SU-DHL-6 (cell line): ENCODE data around the gene KRT31.

Experiments
- EZH2phosphoT487 ChIP-seq: fragments of 200-600 bp; sonication (generic), shearing (Covaris generic); conservative IDR thresholded peaks from 2 replicates; pipeline ENCODE4 v1.6.1; 2018; ENCODE audit warnings: mild to moderate bottlenecking, antibody characterized with exemption, low read length, moderate library complexity, mixed read lengths
- TF ChIP-seq, protein P1 (sequence below): fragments of 200-600 bp; sonication (generic); IDR thresholded peaks from one replicate; pipeline ENCODE4 v1.5.1; 2017; ENCODE audit warnings: antibody characterized with exemption, mild to moderate bottlenecking, low read length, moderate library complexity; ENCODE audit not compliant: insufficient read depth, poor library complexity, severe bottlenecking

DNA sequence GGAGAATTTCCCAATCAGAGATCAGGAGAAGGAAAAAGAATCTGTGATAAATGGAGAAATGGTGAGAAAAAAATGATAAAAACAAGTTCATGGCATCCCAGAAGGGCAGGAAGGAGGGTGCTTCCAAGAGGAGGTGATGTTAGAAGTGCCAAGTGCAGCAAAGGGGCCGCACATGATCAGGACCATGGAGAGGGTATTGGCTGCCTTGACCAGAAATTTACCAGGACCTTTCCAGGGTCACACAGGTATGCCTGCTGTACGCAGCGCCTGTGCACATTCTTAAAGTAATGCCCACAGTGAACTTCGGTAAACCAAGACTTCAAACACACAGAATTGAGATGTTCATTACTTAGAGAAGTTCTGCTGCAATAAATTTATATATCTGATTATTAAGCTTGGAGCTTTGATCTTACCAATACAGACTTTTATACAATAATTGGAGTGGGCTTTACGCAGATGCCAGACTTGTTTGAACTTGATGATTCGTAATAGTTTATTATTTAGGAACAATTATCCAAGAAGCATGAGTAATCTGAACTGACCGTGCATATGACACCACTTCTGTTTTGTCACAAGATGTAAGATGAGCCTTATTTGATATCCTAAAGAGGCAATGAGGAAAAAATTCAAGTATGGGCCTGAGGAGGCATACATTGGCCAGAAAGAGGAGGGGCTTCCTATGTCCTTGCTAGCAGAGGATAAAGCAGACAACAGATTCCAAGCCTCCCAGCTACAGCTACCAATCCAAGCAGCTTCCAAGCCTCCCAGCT, 44.6 kb downstream of the KRT31 start:
- TF ChIP-seq, protein P1, sequence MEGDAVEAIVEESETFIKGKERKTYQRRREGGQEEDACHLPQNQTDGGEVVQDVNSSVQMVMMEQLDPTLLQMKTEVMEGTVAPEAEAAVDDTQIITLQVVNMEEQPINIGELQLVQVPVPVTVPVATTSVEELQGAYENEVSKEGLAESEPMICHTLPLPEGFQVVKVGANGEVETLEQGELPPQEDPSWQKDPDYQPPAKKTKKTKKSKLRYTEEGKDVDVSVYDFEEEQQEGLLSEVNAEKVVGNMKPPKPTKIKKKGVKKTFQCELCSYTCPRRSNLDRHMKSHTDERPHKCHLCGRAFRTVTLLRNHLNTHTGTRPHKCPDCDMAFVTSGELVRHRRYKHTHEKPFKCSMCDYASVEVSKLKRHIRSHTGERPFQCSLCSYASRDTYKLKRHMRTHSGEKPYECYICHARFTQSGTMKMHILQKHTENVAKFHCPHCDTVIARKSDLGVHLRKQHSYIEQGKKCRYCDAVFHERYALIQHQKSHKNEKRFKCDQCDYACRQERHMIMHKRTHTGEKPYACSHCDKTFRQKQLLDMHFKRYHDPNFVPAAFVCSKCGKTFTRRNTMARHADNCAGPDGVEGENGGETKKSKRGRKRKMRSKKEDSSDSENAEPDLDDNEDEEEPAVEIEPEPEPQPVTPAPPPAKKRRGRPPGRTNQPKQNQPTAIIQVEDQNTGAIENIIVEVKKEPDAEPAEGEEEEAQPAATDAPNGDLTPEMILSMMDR, result no peak
- no peak for TF ChIP-seq EZH2phosphoT487
